Osteoblast (primary cell): ENCODE data around the gene COL6A3. TPM values are rescaled to one million over a fixed set of nuclear protein-coding genes. Genes with fewer than 3 reads are reported as not detected.
A peak's percentile ranks its signal among the peaks of the same experiment; 100 is the strongest.

Experiments used
- DNase-seq: peaks from one replicate; pipeline ENCODE4 v3.0.0; 2011; ENCODE audit warnings: low spot score, mixed read lengths; ENCODE audit not compliant: insufficient read length; ENCODE audit errors: missing footprints
- H2AFZ ChIP-seq: 2 replicates; pipeline ENCODE4 v1.6.0; 2011; ENCODE audit warnings: mild to moderate bottlenecking, low read length
- H3K27ac ChIP-seq: 2 replicates; pipeline ENCODE4 v1.5.1; 2011; ENCODE audit warnings: mild to moderate bottlenecking, low read depth, low read length, moderate library complexity
- H3K27me3 ChIP-seq: 2 replicates; pipeline ENCODE4 v1.6.0; 2012; ENCODE audit warnings: mild to moderate bottlenecking, control low read depth, inconsistent platforms, low read length, moderate library complexity; ENCODE audit not compliant: insufficient read depth
- H3K36me3 ChIP-seq: 2 replicates; pipeline ENCODE4 v1.5.1; 2011; ENCODE audit warnings: mild to moderate bottlenecking, low read length, control low read depth, moderate library complexity; ENCODE audit not compliant: insufficient read depth
- H3K4me1 ChIP-seq: 2 replicates; pipeline ENCODE4 v1.5.1; 2011; ENCODE audit warnings: mild to moderate bottlenecking, low read length, control low read depth, moderate library complexity; ENCODE audit not compliant: insufficient read depth
- H3K4me2 ChIP-seq: 2 replicates; pipeline ENCODE4 v1.6.0; 2011; ENCODE audit warnings: mild to moderate bottlenecking, low read length; ENCODE audit not compliant: insufficient read depth
- H3K4me3 ChIP-seq: fragments of 200-600 bp; sonication (generic); 3 replicates; pipeline ENCODE4 v1.5.1; 2012; ENCODE audit warnings: mild to moderate bottlenecking, low read length, inconsistent platforms; ENCODE audit not compliant: insufficient read depth
- H3K79me2 ChIP-seq: 2 replicates; pipeline ENCODE4 v1.6.0; 2012; ENCODE audit warnings: mild to moderate bottlenecking, low read length, control low read depth, inconsistent platforms; ENCODE audit not compliant: insufficient read depth
- H3K9me3 ChIP-seq: 2 replicates; pipeline ENCODE4 v1.5.1; 2011; ENCODE audit warnings: low read depth, low read length, control low read depth
- H4K20me1 ChIP-seq: 2 replicates; pipeline ENCODE4 v1.6.0; 2012; ENCODE audit warnings: mild to moderate bottlenecking, low read length, control low read depth; ENCODE audit not compliant: insufficient read depth
- total RNA-seq: library from RNA; depleted of rRNA; stranded (reverse); fragments of >200 nt; gene quantifications from 2 replicates; pipeline ENCODE4 v1.2.3, GENCODE V29; 2012
- TF ChIP-seq, protein P1 (sequence below): IDR thresholded peaks from 2 replicates; pipeline ENCODE4 v1.5.1; 2011; ENCODE audit warnings: mild to moderate bottlenecking, low read depth, low read length, moderate library complexity; ENCODE audit errors: extremely low read depth

The COL6A3 gene, protein sequence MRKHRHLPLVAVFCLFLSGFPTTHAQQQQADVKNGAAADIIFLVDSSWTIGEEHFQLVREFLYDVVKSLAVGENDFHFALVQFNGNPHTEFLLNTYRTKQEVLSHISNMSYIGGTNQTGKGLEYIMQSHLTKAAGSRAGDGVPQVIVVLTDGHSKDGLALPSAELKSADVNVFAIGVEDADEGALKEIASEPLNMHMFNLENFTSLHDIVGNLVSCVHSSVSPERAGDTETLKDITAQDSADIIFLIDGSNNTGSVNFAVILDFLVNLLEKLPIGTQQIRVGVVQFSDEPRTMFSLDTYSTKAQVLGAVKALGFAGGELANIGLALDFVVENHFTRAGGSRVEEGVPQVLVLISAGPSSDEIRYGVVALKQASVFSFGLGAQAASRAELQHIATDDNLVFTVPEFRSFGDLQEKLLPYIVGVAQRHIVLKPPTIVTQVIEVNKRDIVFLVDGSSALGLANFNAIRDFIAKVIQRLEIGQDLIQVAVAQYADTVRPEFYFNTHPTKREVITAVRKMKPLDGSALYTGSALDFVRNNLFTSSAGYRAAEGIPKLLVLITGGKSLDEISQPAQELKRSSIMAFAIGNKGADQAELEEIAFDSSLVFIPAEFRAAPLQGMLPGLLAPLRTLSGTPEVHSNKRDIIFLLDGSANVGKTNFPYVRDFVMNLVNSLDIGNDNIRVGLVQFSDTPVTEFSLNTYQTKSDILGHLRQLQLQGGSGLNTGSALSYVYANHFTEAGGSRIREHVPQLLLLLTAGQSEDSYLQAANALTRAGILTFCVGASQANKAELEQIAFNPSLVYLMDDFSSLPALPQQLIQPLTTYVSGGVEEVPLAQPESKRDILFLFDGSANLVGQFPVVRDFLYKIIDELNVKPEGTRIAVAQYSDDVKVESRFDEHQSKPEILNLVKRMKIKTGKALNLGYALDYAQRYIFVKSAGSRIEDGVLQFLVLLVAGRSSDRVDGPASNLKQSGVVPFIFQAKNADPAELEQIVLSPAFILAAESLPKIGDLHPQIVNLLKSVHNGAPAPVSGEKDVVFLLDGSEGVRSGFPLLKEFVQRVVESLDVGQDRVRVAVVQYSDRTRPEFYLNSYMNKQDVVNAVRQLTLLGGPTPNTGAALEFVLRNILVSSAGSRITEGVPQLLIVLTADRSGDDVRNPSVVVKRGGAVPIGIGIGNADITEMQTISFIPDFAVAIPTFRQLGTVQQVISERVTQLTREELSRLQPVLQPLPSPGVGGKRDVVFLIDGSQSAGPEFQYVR (N-terminal part only)
- 4,017 and 4,247 TPM in 2 replicates for total RNA-seq

- Histone ChIP-seq H3K36me3 (peaks cover 17% of the 10 kb centered on the region), H2AFZ (peak within 1 kb of the TSS; percentile 46), H3K4me1 (peaks cover 37% of the 10 kb centered on the region), H3K27me3 (no peaks in the 10 kb centered on the region), H3K4me3 (peak within 1 kb of the TSS; percentile 86), H3K79me2 (peaks cover 62% of the 10 kb centered on the region), H3K27ac (peak within 1 kb of the TSS; percentile 96), H3K4me2 (peak within 1 kb of the TSS; percentile 97), H3K9me3 (no peaks in the 10 kb centered on the region), H4K20me1 (peaks cover 14% of the 10 kb centered on the region)
- TF ChIP-seq, protein P1, sequence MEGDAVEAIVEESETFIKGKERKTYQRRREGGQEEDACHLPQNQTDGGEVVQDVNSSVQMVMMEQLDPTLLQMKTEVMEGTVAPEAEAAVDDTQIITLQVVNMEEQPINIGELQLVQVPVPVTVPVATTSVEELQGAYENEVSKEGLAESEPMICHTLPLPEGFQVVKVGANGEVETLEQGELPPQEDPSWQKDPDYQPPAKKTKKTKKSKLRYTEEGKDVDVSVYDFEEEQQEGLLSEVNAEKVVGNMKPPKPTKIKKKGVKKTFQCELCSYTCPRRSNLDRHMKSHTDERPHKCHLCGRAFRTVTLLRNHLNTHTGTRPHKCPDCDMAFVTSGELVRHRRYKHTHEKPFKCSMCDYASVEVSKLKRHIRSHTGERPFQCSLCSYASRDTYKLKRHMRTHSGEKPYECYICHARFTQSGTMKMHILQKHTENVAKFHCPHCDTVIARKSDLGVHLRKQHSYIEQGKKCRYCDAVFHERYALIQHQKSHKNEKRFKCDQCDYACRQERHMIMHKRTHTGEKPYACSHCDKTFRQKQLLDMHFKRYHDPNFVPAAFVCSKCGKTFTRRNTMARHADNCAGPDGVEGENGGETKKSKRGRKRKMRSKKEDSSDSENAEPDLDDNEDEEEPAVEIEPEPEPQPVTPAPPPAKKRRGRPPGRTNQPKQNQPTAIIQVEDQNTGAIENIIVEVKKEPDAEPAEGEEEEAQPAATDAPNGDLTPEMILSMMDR = no peak
- DNase-seq = no peak
Observed at GRCh38 chr2:237413777-237414661, at the start of gene COL6A3. Gene COL6A3 (minus strand): TSS chr2:237414164. CDS start chr2:237396817, 17,347 bp downstream.

DNA sequence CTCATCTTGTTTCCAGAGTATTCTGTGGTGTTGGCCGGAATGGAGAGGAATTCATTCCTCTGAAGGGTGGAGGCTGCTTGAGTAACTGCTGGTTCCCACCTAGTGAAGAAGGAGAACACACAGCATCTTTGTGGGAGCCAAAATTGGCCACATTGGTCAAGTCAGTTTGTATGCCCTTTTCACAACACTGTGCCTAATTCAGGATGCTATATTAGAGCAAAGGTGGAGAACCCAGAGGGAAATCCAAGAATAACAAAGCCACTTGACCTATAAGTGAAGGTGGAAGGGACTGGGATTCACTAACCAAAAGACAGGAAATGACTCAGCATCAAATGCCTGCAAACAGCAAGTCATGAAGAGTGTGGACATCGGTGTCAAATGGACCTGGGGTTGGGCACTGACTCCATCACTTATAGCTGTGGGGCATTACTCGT is 45.8 kb upstream of the COL6A3 start:
- no peak overlapping the region for H3K4me3 ChIP-seq
- no peaks in the 10 kb centered on the region for H3K9me3 ChIP-seq
- TF ChIP-seq, protein P1 = no peak
- H3K27ac ChIP-seq = peak overlapping the region; percentile 64
- peaks cover 33% of the 10 kb centered on the region for H3K4me1 ChIP-seq
- no peak overlapping the region for H2AFZ ChIP-seq
- peak; percentile 73 for DNase-seq
- H3K27me3 ChIP-seq = no peaks in the 10 kb centered on the region
- H4K20me1 ChIP-seq = no peaks in the 10 kb centered on the region
- no peaks in the 10 kb centered on the region for H3K79me2 ChIP-seq
- H3K4me2 ChIP-seq = peak overlapping the region; percentile 12
- H3K36me3 ChIP-seq = no peaks in the 10 kb centered on the region

- Histone ChIP-seq H3K4me3 (no peak overlapping the region), H3K79me2 (no peaks in the 10 kb centered on the region), H3K27ac (peak overlapping the region; percentile 64), H3K4me2 (no peak overlapping the region), H4K20me1 (no peaks in the 10 kb centered on the region), H2AFZ (no peak overlapping the region), H3K4me1 (peaks cover 33% of the 10 kb centered on the region), H3K9me3 (no peaks in the 10 kb centered on the region), H3K36me3 (no peaks in the 10 kb centered on the region), H3K27me3 (no peaks in the 10 kb centered on the region)
- TF ChIP-seq, protein P1 = no peak
- DNase-seq = no peak
Observed at GRCh38 chr2:237459226-237459625, 45.3 kb upstream of the COL6A3 start.
